Measurements from ENCODE around the gene NAT14. TPM values are rescaled to one million over a fixed set of nuclear protein-coding genes. Genes with fewer than 3 reads are reported as not detected.

NAT14 gene
- 10 to 100 TPM in 1 of 2 experiments, 1 to 10 TPM in 1; 8.5 to 12.9 TPM for total RNA-seq

DNA sequence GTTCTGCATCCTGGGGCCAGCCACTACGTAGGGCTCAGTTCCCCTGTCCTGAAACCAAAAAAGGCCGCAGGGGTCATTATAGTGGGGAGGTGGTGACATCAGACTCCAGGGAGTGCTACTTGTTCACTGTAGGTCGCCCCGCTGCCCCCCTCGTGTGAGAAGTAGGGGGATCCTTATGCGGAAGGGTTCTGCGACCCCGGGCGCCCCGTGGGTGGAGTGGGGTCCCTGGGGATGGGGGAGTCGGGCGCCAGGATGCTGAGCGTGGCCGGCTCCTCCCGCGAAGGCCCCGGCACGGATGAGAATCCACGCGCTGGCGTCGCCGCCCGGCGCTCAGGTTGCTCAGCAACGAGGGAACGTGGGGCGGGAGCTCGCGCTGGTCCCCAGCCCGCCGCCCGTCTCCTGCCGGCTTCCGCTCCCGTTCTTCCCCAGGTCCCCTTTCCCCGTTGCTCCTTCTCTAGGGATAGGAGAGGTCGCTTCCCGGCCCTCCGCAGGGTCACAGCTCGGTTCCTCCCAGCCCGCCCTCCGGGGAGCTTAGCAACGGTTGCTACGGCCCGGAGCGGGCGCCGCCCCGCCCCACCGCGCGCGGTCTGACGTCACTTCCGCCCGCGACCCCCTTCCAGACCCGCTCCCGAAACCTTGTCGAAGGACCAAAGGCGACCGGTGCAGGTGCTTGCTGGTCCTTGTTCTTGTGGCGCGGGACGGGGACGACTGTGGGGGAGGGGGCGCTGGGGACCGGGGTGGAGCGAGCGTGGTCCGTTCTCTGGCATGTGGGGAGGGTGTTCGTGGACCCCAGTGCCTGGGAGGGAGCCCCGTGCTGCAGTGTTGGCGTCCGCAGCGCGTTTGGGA is at the start of gene NAT14:
TSS of gene NAT14 (plus strand) at position 596 of the 846 bp plus-strand sequence. CDS start 521 bp downstream, outside the sequence.
- H3K27me3 Mint-ChIP-seq = no peaks in the 10 kb centered on the region
- POLR2A ChIA-PET = interaction anchor here (0.9 to 3.4 kb wide), 2 partner anchors 8 to 151 kb away, joined by 3 to 23 read pairs; partner anchors contain the start of gene ZNF628

GRCh38 chr19:55436847-55437246 is 48.1 kb upstream of the NAT14 start:
- H3K27me3 Mint-ChIP-seq = peaks cover 53% of the 10 kb centered on the region
- POLR2A ChIA-PET = no interaction called here
- intact Hi-C loops (cut with micrococcal nuclease) = no loop called here

More for the DNA sequence above, at the start of gene NAT14:
- peaks cover 17% of the 10 kb centered on the region for H3K4me1 Mint-ChIP-seq (ENCODE audit: low read depth)
- intact Hi-C loops (cut with micrococcal nuclease) = no loop called here
- DNase-seq = peak; percentile 67
- no peak within 1 kb of the TSS for H3K27ac Mint-ChIP-seq
- H3K4me3 Mint-ChIP-seq = peak within 1 kb of the TSS; percentile 71
- no peaks in the 10 kb centered on the region for H3K9me3 Mint-ChIP-seq
- CTCF ChIA-PET = interaction anchor here (0.6 to 3.3 kb wide), 3 partner anchors 17 to 344 kb away, joined by 3 to 26 read pairs (median 9); no protein-coding TSS in a partner anchor
- peaks cover 2% of the 10 kb centered on the region for H3K36me3 Mint-ChIP-seq

GRCh38 chr19:55437410-55437809 is 47.6 kb upstream of the NAT14 start:
- Mint-ChIP-seq H3K36me3 (no peaks in the 10 kb centered on the region), H3K9me3 (no peaks in the 10 kb centered on the region), H3K27me3 (peaks cover 52% of the 10 kb centered on the region), H3K4me1 (ENCODE audit: low read depth) (peaks cover 13% of the 10 kb centered on the region), H3K4me3 (no peak overlapping the region), H3K27ac (no peak overlapping the region)
- ChIA-PET POLR2A (no interaction called here), CTCF (interaction anchor here (0.6 kb wide), 1 partner anchor 101 kb away, joined by 3 read pairs; no protein-coding TSS in a partner anchor)
- DNase-seq = peak; percentile 49
- intact Hi-C loops (cut with micrococcal nuclease) = no loop called here

More at GRCh38 chr19:55436847-55437246, 48.1 kb upstream of the NAT14 start:
- H3K27ac Mint-ChIP-seq = no peak overlapping the region
- CTCF ChIA-PET = interaction anchor here (0.6 to 0.7 kb wide), 3 partner anchors 18 to 100 kb away, joined by 3 to 5 read pairs (median 3); no protein-coding TSS in a partner anchor
- DNase-seq = no peak
- no peaks in the 10 kb centered on the region for H3K9me3 Mint-ChIP-seq
- H3K4me1 Mint-ChIP-seq (ENCODE audit: low read depth) = peaks cover 12% of the 10 kb centered on the region
- no peaks in the 10 kb centered on the region for H3K36me3 Mint-ChIP-seq
- H3K4me3 Mint-ChIP-seq = no peak overlapping the region

GRCh38 chr19:55439052-55439451 is 45.9 kb upstream of the NAT14 start:
- peaks cover 14% of the 10 kb centered on the region for H3K4me1 Mint-ChIP-seq (ENCODE audit: low read depth)
- H3K4me3 Mint-ChIP-seq = no peak overlapping the region
- CTCF ChIA-PET = interaction anchor here (1.1 kb wide), 1 partner anchor 15 kb away, joined by 3 read pairs; no protein-coding TSS in a partner anchor
- intact Hi-C loops (cut with micrococcal nuclease) = no loop called here
- no peaks in the 10 kb centered on the region for H3K36me3 Mint-ChIP-seq
- H3K27me3 Mint-ChIP-seq = peaks cover 60% of the 10 kb centered on the region
- no peaks in the 10 kb centered on the region for H3K9me3 Mint-ChIP-seq
- no peak overlapping the region for H3K27ac Mint-ChIP-seq
- POLR2A ChIA-PET = no interaction called here
- DNase-seq = no peak

DNA sequence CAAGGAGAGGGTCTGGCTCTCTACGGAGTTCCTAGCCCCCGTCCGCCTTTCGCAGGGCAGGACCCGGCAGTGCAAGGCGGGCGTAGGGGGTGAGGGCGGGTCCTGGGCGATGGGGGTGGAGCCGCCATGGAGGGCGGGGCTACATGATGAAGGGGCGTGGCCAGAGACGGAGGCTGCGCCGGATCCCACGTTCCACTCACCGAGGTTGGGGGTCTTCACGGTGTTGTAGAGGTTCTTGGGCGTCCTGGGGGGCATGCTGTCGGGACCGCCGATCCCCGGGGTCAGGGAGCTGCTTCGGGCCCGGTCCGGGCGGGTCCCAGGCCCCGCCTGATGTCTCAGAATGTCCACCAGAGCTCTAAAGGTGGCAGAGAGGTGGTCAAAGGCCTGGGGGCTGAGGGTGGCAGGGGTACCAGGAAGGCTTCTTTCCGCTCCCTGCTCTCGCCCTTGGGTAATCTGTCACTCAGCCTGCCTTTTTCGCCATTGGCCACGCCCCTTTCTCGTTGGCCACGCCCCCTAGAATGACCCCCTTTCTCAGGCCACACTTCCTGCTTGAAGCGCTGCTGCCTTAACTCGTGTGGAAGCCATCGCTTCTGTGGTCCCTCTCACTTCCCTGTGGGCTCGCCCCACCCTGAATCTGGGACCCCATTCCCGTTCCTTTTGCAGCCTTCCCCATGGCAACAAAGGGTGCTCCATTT is 44.4 kb upstream of the NAT14 start:
- peaks cover 14% of the 10 kb centered on the region for H3K4me1 Mint-ChIP-seq (ENCODE audit: low read depth)
- no peaks in the 10 kb centered on the region for H3K9me3 Mint-ChIP-seq
- intact Hi-C loops (cut with micrococcal nuclease) = no loop called here
- H3K36me3 Mint-ChIP-seq = no peaks in the 10 kb centered on the region
- H3K4me3 Mint-ChIP-seq = no peak overlapping the region
- DNase-seq = peak; percentile 31
- CTCF ChIA-PET = no interaction called here
- peaks cover 73% of the 10 kb centered on the region for H3K27me3 Mint-ChIP-seq
- POLR2A ChIA-PET = no interaction called here
- no peak overlapping the region for H3K27ac Mint-ChIP-seq

DNA sequence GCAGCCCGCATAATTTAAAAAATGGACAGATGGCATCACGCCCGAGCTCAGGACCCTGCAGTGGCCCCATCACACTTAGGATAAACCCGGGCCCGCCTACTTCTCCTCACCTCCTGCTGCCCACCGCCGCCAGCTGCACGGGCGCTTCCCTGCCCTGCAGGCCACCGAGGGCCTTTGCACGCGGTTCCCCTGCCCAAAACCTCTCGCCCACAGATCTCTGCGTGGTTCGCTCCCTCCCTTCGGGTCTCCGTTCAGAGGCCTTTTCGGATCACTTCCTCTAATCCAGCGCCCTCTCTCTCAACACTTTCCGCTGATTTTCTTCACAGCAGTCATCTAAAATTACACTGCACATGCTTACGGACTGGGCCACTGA is 43.7 kb upstream of the NAT14 start:
- Mint-ChIP-seq H3K27ac (no peak overlapping the region), H3K4me1 (ENCODE audit: low read depth) (peaks cover 14% of the 10 kb centered on the region), H3K27me3 (peaks cover 77% of the 10 kb centered on the region), H3K9me3 (no peaks in the 10 kb centered on the region), H3K4me3 (no peak overlapping the region), H3K36me3 (no peaks in the 10 kb centered on the region)
- intact Hi-C loops (cut with micrococcal nuclease) = no loop called here
- no peak for DNase-seq
- ChIA-PET POLR2A (no interaction called here), CTCF (no interaction called here)

- DNase-seq = no peak
- H3K9me3 Mint-ChIP-seq = no peaks in the 10 kb centered on the region
- H3K4me1 Mint-ChIP-seq (ENCODE audit: low read depth) = peaks cover 14% of the 10 kb centered on the region
- peaks cover 74% of the 10 kb centered on the region for H3K27me3 Mint-ChIP-seq
- ChIA-PET POLR2A (no interaction called here), CTCF (no interaction called here)
- H3K27ac Mint-ChIP-seq = no peak overlapping the region
- H3K4me3 Mint-ChIP-seq = no peak overlapping the region
- intact Hi-C loops (cut with micrococcal nuclease) = no loop called here
- no peaks in the 10 kb centered on the region for H3K36me3 Mint-ChIP-seq
Observed at GRCh38 chr19:55441692-55442321, 43.2 kb upstream of the NAT14 start.

- Mint-ChIP-seq H3K27me3 (peaks cover 67% of the 10 kb centered on the region), H3K9me3 (no peaks in the 10 kb centered on the region), H3K27ac (no peak overlapping the region), H3K36me3 (no peaks in the 10 kb centered on the region), H3K4me3 (no peak overlapping the region), H3K4me1 (ENCODE audit: low read depth) (peaks cover 14% of the 10 kb centered on the region)
- intact Hi-C loops (cut with micrococcal nuclease) = no loop called here
- no peak for DNase-seq
- ChIA-PET CTCF (no interaction called here), POLR2A (no interaction called here)
Observed at GRCh38 chr19:55442372-55442961, 42.5 kb upstream of the NAT14 start.

DNA sequence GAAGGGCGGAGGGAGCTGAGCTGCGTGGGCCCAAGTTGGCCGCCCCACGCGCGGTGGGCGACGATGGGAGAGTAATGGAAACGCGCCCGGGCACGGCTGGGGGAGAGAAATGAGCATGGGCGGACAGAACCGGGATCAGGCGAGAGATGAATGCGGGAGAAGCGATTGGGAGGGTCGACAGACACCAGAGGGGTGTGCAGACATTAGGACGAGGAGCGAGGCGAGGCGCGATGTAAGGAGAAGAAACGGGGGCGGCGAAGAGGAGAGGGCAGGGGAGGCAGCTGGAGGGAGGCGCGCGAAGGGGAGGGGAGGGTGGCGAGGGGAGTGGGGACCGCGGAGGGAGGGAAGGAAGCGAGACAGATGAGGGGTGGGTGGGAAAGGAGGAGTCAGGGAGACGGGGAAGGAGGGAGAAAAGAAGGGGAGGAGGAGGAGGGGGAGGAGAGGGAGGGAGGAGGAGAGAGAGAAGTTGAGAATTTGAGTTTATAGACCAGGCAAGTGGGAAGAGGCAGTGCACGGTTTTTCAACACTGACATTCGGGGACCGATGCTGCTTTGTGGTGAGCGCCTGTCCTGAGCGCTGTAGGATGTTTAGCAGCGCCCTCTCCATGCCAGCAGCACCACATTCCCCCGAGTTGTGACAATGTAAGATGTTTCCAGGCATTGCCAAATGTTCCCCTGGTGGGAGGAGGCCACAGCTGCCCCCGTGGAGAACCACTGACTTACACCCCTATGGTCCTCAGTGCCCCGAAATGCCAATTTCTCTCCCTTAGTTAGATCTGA is 41.8 kb upstream of the NAT14 start, which contains the start of gene SHISA7:
TSS of gene SHISA7 (minus strand) at position 256 of the 779 bp plus-strand sequence. CDS start 437 bp downstream, outside the sequence.
- intact Hi-C loops (cut with micrococcal nuclease) = no loop called here
- ChIA-PET POLR2A (no interaction called here), CTCF (no interaction called here)
- Mint-ChIP-seq H3K36me3 (no peaks in the 10 kb centered on the region), H3K4me3 (no peak within 1 kb of the TSS), H3K27ac (no peak within 1 kb of the TSS), H3K27me3 (peaks cover 64% of the 10 kb centered on the region), H3K9me3 (no peaks in the 10 kb centered on the region), H3K4me1 (ENCODE audit: low read depth) (peaks cover 14% of the 10 kb centered on the region)
- no peak for DNase-seq

DNA sequence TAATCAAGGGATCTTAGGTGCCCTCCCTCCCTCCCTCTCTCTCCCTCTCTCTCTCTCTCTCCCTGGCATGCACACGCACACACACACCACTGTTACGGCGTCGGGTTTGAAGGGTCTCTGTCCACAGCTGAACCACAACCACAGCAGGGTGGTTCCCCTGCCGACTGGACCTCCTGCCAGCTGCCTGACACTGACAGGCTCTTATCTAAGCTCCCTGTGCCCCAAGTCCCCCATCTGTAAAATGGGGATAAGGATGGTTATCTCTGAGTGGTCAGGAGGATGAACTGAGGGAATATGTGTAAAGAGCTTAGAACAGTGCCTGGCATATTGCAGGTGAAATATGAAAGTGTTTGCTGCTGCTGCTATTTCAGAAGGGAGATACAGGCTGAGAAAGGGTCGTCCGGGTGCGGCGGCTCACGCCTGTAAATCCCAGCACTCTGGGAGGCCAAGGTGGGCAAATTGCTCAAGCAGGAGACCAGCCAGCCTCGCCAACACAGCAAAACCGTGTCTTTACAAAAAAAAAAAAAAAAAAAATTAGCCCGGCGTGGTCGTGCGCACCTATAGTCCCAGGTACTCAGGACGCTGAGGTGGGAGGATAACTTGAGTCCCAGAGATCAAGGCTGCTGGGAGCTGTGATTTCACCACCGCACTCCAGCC is 41.0 kb upstream of the NAT14 start:
- Mint-ChIP-seq H3K4me3 (no peak overlapping the region), H3K27ac (no peak overlapping the region), H3K27me3 (peaks cover 56% of the 10 kb centered on the region), H3K36me3 (no peaks in the 10 kb centered on the region), H3K4me1 (ENCODE audit: low read depth) (peaks cover 14% of the 10 kb centered on the region), H3K9me3 (no peaks in the 10 kb centered on the region)
- POLR2A ChIA-PET = no interaction called here
- no peak for DNase-seq
- CTCF ChIA-PET = no interaction called here
- intact Hi-C loops (cut with micrococcal nuclease) = no loop called here

- Mint-ChIP-seq H3K4me3 (no peak overlapping the region), H3K36me3 (no peaks in the 10 kb centered on the region), H3K4me1 (ENCODE audit: low read depth) (peaks cover 14% of the 10 kb centered on the region), H3K27ac (no peak overlapping the region), H3K27me3 (peaks cover 50% of the 10 kb centered on the region), H3K9me3 (no peaks in the 10 kb centered on the region)
- POLR2A ChIA-PET = no interaction called here
- DNase-seq = no peak
- CTCF ChIA-PET = interaction anchor here (1.0 kb wide), 1 partner anchor 9 kb away, joined by 3 read pairs; no protein-coding TSS in a partner anchor
- intact Hi-C loops (cut with micrococcal nuclease) = no loop called here
Observed at GRCh38 chr19:55444646-55445045, 40.3 kb upstream of the NAT14 start.
